Upper lobe of left lung (tissue), 6 donors: ENCODE results near the gene ABCB11. TPM values are rescaled to one million over a fixed set of nuclear protein-coding genes. Genes with fewer than 3 reads are reported as not detected.

Experiments used
- ATAC-seq, 2 donors: fragments of 200-7000 bp; cut with Tn5 transposase; one replicate each; pipeline ENCODE4 v1.9.1; 2022; ENCODE audit warnings: mild to moderate bottlenecking in 2 of 2, moderate library complexity in 2 of 2; ENCODE audit not compliant: low FRiP score in 2 of 2
- DNase-seq, 2 donors: peaks; one replicate each; pipeline ENCODE4 v3.0.0-alpha.2; 2019 to 2020
- H3K27ac ChIP-seq, 4 donors: fragments of 200-600 bp; sonication (generic); one replicate each; pipeline ENCODE4 v1.5.1; 2016 to 2019
- H3K27me3 ChIP-seq, 4 donors: fragments of 200-600 bp; sonication (generic); one replicate each; pipeline ENCODE4 v1.5.1; 2017 to 2019
- H3K36me3 ChIP-seq, 4 donors: fragments of 200-600 bp; sonication (generic); one replicate each; pipeline ENCODE4 v1.5.1; 2016 to 2019
- H3K4me1 ChIP-seq, 4 donors: fragments of 200-600 bp; sonication (generic); one replicate each; pipeline ENCODE4 v1.5.1; 2018 to 2019
- H3K4me3 ChIP-seq, 4 donors: fragments of 200-600 bp; sonication (generic); one replicate each; pipeline ENCODE4 v1.5.1; 2017 to 2019; ENCODE audit warnings: mild to moderate bottlenecking in 2 of 4, moderate library complexity in 1 of 4
- H3K9me3 ChIP-seq, 4 donors: fragments of 200-600 bp; sonication (generic); one replicate each; pipeline ENCODE4 v1.5.1; 2018 to 2019
- EP300 ChIP-seq, 4 donors: sonication (generic); formaldehyde crosslinking; IDR thresholded peaks; one replicate each; pipeline ENCODE4 v1.5.1; 2017; ENCODE audit warnings: antibody characterized with exemption in 4 of 4, control low read depth in 2 of 4
- POLR2A ChIP-seq, 4 donors: fragments of 450-650 bp; IDR thresholded peaks; one replicate each; pipeline ENCODE4 v1.5.1; 2016 to 2017; ENCODE audit warnings: antibody characterized with exemption in 4 of 4, mild to moderate bottlenecking in 2 of 4
- POLR2AphosphoS5 ChIP-seq, 2 donors: sonication (generic); formaldehyde crosslinking; IDR thresholded peaks; one replicate each; pipeline ENCODE4 v1.5.1; 2017; ENCODE audit warnings: antibody characterized with exemption in 2 of 2
- WGBS, 2 donors: methylation state at CpG; one replicate each; pipeline ENCODE4 v1.1.5; 2017 to 2018; 5-methylcytosine and 5-hydroxymethylcytosine counted together
- total RNA-seq, 6 donors: library from RNA; depleted of rRNA in 4 of 6; stranded (reverse); fragments of >200 nt in 4 of 6; gene quantifications; one replicate each; pipeline versions ENCODE4 v1.1.0 to v1.2.1, GENCODE V29; 2016 to 2021
- TF ChIP-seq, protein P1 (sequence below), 6 experiments: fragments of 450-650 bp in 4 of 6; fragments of 200-600 bp in 2 of 6; sonication (generic) in 2 of 6; IDR thresholded peaks; one replicate each; pipeline ENCODE4 v1.5.1; 2016 to 2019; ENCODE audit warnings: antibody characterized with exemption in 6 of 6
- donor health status: DM: no; HTN: no; CAD: no; lungs with moderate emphysema.
- donor health status: DM: no; HTN: yes; CAD: no; lungs with severe emphysema.

The ABCB11 gene
- total RNA-seq, 6 donors from 2014 or later = 0.03 to 3.6 TPM; not detected in 4

DNA sequence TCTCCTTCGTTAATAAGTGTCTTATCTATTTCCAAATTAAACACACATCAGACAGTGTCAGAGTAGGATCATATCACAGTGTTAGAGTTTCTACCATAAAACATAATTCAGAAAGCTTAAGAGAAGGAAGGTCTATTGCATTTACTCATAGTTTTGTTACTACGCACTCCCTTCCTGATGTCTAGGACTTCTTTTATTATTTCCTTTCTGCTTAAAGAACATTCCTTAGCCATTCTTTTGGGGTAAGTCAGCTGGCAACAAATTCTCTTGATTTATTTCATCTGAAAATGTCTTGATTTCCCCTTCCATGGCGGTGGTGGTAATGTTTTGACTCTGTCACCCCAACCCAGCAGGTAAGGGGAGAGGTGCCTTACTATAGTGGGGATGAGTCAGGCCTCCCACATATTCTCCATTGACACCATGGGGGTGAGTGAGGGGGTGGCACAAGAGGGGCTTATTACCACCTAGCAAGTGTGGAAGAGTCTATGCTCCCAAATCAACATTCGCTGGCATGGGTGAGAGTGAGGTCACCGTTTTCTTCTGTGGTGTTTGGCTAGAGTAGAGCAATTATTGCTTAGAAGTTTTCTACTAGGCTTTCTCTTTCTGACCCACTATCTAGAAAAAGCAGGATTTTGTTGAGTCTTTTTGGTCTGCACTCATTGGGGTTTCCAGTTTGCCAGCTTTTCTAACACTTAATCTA lies 29.9 kb downstream of the ABCB11 start:
- no peaks in the 10 kb centered on the region for H3K27me3 ChIP-seq
- no peaks in the 10 kb centered on the region for H3K9me3 ChIP-seq
- TF ChIP-seq, protein P1, sequence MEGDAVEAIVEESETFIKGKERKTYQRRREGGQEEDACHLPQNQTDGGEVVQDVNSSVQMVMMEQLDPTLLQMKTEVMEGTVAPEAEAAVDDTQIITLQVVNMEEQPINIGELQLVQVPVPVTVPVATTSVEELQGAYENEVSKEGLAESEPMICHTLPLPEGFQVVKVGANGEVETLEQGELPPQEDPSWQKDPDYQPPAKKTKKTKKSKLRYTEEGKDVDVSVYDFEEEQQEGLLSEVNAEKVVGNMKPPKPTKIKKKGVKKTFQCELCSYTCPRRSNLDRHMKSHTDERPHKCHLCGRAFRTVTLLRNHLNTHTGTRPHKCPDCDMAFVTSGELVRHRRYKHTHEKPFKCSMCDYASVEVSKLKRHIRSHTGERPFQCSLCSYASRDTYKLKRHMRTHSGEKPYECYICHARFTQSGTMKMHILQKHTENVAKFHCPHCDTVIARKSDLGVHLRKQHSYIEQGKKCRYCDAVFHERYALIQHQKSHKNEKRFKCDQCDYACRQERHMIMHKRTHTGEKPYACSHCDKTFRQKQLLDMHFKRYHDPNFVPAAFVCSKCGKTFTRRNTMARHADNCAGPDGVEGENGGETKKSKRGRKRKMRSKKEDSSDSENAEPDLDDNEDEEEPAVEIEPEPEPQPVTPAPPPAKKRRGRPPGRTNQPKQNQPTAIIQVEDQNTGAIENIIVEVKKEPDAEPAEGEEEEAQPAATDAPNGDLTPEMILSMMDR (IDR thresholded peaks at IDR 0.05) = no peak
- TF ChIP-seq EP300 (IDR thresholded peaks at IDR 0.05) (no peak), POLR2AphosphoS5 (IDR thresholded peaks at IDR 0.05) (no peak), POLR2A (IDR thresholded peaks at IDR 0.05) (no peak)
- 87 to 89% methylated on average over 5 of the region's 5 CpGs for WGBS, 2 donors
- ATAC-seq (no peak), DNase-seq (no peak)
- no peak overlapping the region for H3K4me3 ChIP-seq
- no peak overlapping the region for H3K27ac ChIP-seq
- H3K36me3 ChIP-seq = no peaks in the 10 kb centered on the region
- no peaks in the 10 kb centered on the region for H3K4me1 ChIP-seq

DNA sequence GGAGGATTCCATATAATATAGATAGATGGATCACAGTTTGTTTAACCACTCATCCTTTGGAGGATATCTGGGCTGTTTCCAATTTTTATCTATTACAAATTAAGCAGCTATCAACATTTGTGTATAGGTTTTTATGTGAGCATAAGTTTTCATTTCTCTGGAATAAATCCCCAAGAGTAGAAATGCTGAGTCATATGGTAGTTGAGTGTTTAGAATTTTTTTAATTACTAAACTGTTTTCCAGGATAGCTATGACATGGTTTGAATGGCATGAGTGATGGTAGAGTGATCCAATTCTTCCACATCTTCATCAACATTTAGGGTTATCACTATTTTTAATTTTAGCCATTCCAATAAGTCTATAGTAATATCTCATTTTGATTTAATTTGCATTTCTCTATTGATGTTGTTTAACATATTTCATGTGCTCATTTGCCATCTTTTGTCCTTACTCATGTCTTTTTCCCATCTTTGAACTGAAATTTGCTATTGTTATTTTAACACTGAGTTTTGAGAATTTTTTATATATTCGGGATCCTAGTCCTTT lies 31.4 kb downstream of the ABCB11 start:
- no peaks in the 10 kb centered on the region for H3K36me3 ChIP-seq
- no peaks in the 10 kb centered on the region for H3K27me3 ChIP-seq
- no peak overlapping the region for H3K4me3 ChIP-seq
- no peak overlapping the region for H3K27ac ChIP-seq
- no peaks in the 10 kb centered on the region for H3K9me3 ChIP-seq
- no peaks in the 10 kb centered on the region for H3K4me1 ChIP-seq
- no peak for DNase-seq
- no peak for TF ChIP-seq POLR2A (IDR thresholded peaks at IDR 0.05)
- TF ChIP-seq, protein P1 (IDR thresholded peaks at IDR 0.05) = no peak
- no peak for TF ChIP-seq POLR2AphosphoS5 (IDR thresholded peaks at IDR 0.05)
- no peak for TF ChIP-seq EP300 (IDR thresholded peaks at IDR 0.05)
- 84 to 94% methylated on average over 1 of the region's 1 CpG for WGBS, 2 donors
- ATAC-seq = no peak

DNA sequence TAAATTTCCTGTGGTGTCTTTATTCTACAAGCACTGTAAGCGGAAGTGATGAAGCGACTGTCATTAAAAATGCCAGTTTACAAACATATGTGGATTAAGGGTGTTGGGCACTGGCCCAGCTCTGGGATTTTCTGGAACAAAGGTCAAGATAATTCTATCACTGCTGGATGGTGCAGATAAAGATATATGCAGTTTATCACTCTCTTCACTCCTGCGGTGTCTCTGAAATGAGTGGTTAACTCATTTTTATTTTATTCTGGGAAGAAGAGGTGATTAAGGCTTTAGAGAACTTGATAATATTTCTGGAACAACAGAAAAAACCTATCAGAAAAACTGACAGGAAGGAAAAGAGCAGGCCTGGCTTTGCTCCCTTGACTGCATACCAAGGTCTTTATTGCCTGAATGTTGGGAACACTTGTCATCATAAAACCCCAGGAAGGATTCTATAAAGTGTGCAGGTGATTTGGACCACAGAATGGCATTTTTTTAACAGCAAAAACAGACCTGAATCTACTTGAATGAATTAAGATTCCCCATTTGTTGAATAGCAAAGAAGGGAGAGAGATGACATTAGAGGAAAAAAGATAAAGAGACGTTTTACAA lies 32.4 kb downstream of the ABCB11 start:
- no peak for TF ChIP-seq POLR2AphosphoS5 (IDR thresholded peaks at IDR 0.05)
- no peak for TF ChIP-seq POLR2A (IDR thresholded peaks at IDR 0.05)
- no peak for TF ChIP-seq EP300 (IDR thresholded peaks at IDR 0.05)
- TF ChIP-seq, protein P1 (IDR thresholded peaks at IDR 0.05) = no peak
- no peaks in the 10 kb centered on the region for H3K4me1 ChIP-seq
- no peak for DNase-seq
- no peak for ATAC-seq
- H3K27ac ChIP-seq = no peak overlapping the region
- H3K27me3 ChIP-seq = no peaks in the 10 kb centered on the region
- 84 to 89% methylated on average over 4 of the region's 4 CpGs for WGBS, 2 donors
- no peak overlapping the region for H3K4me3 ChIP-seq
- no peaks in the 10 kb centered on the region for H3K9me3 ChIP-seq
- H3K36me3 ChIP-seq = no peaks in the 10 kb centered on the region

DNA sequence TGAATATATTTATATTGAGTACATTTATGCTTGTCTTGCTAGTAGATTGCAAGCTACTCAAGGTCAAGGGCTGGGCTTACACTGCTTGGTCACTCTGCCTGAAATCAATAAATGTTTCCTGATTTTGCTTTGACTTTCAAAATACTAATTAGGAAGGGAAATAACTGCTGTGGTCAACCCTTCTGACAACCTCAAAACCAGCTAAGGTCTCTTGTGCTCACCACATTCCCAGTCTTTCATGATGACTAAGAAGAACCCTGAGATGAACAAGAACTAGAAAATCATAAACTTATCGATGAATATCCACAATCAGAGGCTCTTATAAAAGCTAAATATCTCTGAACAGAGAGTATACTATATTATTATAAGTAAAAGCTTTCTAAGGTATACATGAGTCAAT lies 33.3 kb downstream of the ABCB11 start:
- no peak for TF ChIP-seq POLR2A (IDR thresholded peaks at IDR 0.05)
- TF ChIP-seq POLR2AphosphoS5 (IDR thresholded peaks at IDR 0.05) = no peak
- TF ChIP-seq, protein P1 (IDR thresholded peaks at IDR 0.05) = no peak
- Histone ChIP-seq H3K27ac (no peak overlapping the region), H3K4me1 (peaks cover 0 to 3% (median 0%) of the 10 kb centered on the region in 4 donors), H3K27me3 (no peaks in the 10 kb centered on the region), H3K9me3 (no peaks in the 10 kb centered on the region), H3K4me3 (no peak overlapping the region), H3K36me3 (no peaks in the 10 kb centered on the region)
- DNase-seq (no peak), ATAC-seq (no peak)
- WGBS, 2 donors = 79 to 83% methylated on average over 1 of the region's 1 CpG
